HL-60 (cell line): Measurements from ENCODE around the gene OR2A7.

Source experiments
- CTCF ChIP-seq: IDR thresholded peaks from one replicate; pipeline ENCODE4 v1.5.1; 2011; ENCODE audit warnings: low read length, control low read depth, inconsistent platforms; ENCODE audit not compliant: insufficient read depth
- GABPA ChIP-seq: IDR thresholded peaks from 2 replicates; pipeline ENCODE4 v1.6.1; 2012; ENCODE audit warnings: low read depth
- POLR2AphosphoS5 ChIP-seq: IDR thresholded peaks from 2 replicates; pipeline ENCODE4 v1.6.1; 2012; ENCODE audit warnings: low read depth
- REST ChIP-seq: IDR thresholded peaks from 2 replicates; pipeline ENCODE4 v1.6.1; 2012; ENCODE audit warnings: low read depth; ENCODE audit not compliant: insufficient replicate concordance

GRCh38 chr7:144255471-144255897 lies 9.1 kb downstream of the OR2A7 start:
- TF ChIP-seq CTCF, result no peak
- TF ChIP-seq REST, result no peak
- TF ChIP-seq GABPA, result no peak
- TF ChIP-seq POLR2AphosphoS5, result no peak
